ENCODE measurements around the gene MMD2.
"Not testable (repeated sequence)": the region's sequence is repeated elsewhere in the genome, so short reads cannot be mapped to it uniquely, and the experiment has no call there.

MMD2 gene

GRCh38 chr7:4895766-4896165, 63.2 kb downstream of the MMD2 start:
- H3K4me3 ChIP-seq (ENCODE audit: low read length in 2 of 2), result no peak overlapping the region
- no peak overlapping the region for H3K27ac ChIP-seq (ENCODE audit: low read depth in 2 of 2, low read length in 2 of 2)
- H3K9ac ChIP-seq (ENCODE audit: low read depth in 1 of 2, low read length in 2 of 2), result no peak overlapping the region
- H3K4me1 ChIP-seq (ENCODE audit: control insufficient read depth in 2 of 2, insufficient read depth in 2 of 2, low read length in 2 of 2), result no peaks in the 10 kb centered on the region
- H3K36me3 ChIP-seq (ENCODE audit: control insufficient read depth in 2 of 2, insufficient read depth in 2 of 2, low read length in 2 of 2), result no peaks in the 10 kb centered on the region
- no peaks in the 10 kb centered on the region for H3K9me3 ChIP-seq (ENCODE audit: control insufficient read depth in 2 of 2, low read length in 2 of 2)
- H3K27me3 ChIP-seq (ENCODE audit: control insufficient read depth in 2 of 2, insufficient read depth in 2 of 2, low read length in 2 of 2), result no peaks in the 10 kb centered on the region

GRCh38 chr7:4894482-4894881, 64.5 kb downstream of the MMD2 start:
- no peaks in the 10 kb centered on the region for H3K4me1 ChIP-seq (ENCODE audit: control insufficient read depth in 2 of 2, insufficient read depth in 2 of 2, low read length in 2 of 2)
- no peak overlapping the region for H3K9ac ChIP-seq (ENCODE audit: low read depth in 1 of 2, low read length in 2 of 2)
- H3K9me3 ChIP-seq (ENCODE audit: control insufficient read depth in 2 of 2, low read length in 2 of 2), result no peaks in the 10 kb centered on the region

GRCh38 chr7:4893929-4894475, 65.0 kb downstream of the MMD2 start:
- Histone ChIP-seq H3K9ac (ENCODE audit: low read depth in 1 of 2, low read length in 2 of 2) (no peak overlapping the region), H3K4me3 (ENCODE audit: low read length in 2 of 2) (no peak overlapping the region), H3K27ac (ENCODE audit: low read depth in 2 of 2, low read length in 2 of 2) (no peak overlapping the region), H3K4me1 (ENCODE audit: control insufficient read depth in 2 of 2, insufficient read depth in 2 of 2, low read length in 2 of 2) (no peaks in the 10 kb centered on the region), H3K36me3 (ENCODE audit: control insufficient read depth in 2 of 2, insufficient read depth in 2 of 2, low read length in 2 of 2) (no peaks in the 10 kb centered on the region), H3K9me3 (ENCODE audit: control insufficient read depth in 2 of 2, low read length in 2 of 2) (no peaks in the 10 kb centered on the region), H3K27me3 (ENCODE audit: control insufficient read depth in 2 of 2, insufficient read depth in 2 of 2, low read length in 2 of 2) (no peaks in the 10 kb centered on the region)

More at GRCh38 chr7:4894482-4894881, 64.5 kb downstream of the MMD2 start:
- H3K36me3 ChIP-seq (ENCODE audit: control insufficient read depth in 2 of 2, insufficient read depth in 2 of 2, low read length in 2 of 2), result no peaks in the 10 kb centered on the region
- H3K27ac ChIP-seq (ENCODE audit: low read depth in 2 of 2, low read length in 2 of 2), result no peak overlapping the region
- H3K4me3 ChIP-seq (ENCODE audit: low read length in 2 of 2), result no peak overlapping the region
- H3K27me3 ChIP-seq (ENCODE audit: control insufficient read depth in 2 of 2, insufficient read depth in 2 of 2, low read length in 2 of 2), result no peaks in the 10 kb centered on the region

- not testable (repeated sequence) for H3K4me1 ChIP-seq (ENCODE audit: control insufficient read depth in 2 of 2, insufficient read depth in 2 of 2, low read length in 2 of 2); H3K27me3 ChIP-seq (ENCODE audit: control insufficient read depth in 2 of 2, insufficient read depth in 2 of 2, low read length in 2 of 2); H3K27ac ChIP-seq (ENCODE audit: low read depth in 2 of 2, low read length in 2 of 2); H3K9ac ChIP-seq (ENCODE audit: low read depth in 1 of 2, low read length in 2 of 2); H3K36me3 ChIP-seq (ENCODE audit: control insufficient read depth in 2 of 2, insufficient read depth in 2 of 2, low read length in 2 of 2); H3K9me3 ChIP-seq (ENCODE audit: control insufficient read depth in 2 of 2, low read length in 2 of 2); H3K4me3 ChIP-seq (ENCODE audit: low read length in 2 of 2)
These were observed 65.8 kb downstream of the MMD2 start for GRCh38 chr7:4893188-4893587.

GRCh38 chr7:4891522-4891921, 67.5 kb downstream of the MMD2 start:
- H3K36me3 ChIP-seq (ENCODE audit: control insufficient read depth in 2 of 2, insufficient read depth in 2 of 2, low read length in 2 of 2); H3K27me3 ChIP-seq (ENCODE audit: control insufficient read depth in 2 of 2, insufficient read depth in 2 of 2, low read length in 2 of 2); H3K4me3 ChIP-seq (ENCODE audit: low read length in 2 of 2); H3K9ac ChIP-seq (ENCODE audit: low read depth in 1 of 2, low read length in 2 of 2); H3K9me3 ChIP-seq (ENCODE audit: control insufficient read depth in 2 of 2, low read length in 2 of 2); H3K27ac ChIP-seq (ENCODE audit: low read depth in 2 of 2, low read length in 2 of 2); H3K4me1 ChIP-seq (ENCODE audit: control insufficient read depth in 2 of 2, insufficient read depth in 2 of 2, low read length in 2 of 2): not testable (repeated sequence)

- Histone ChIP-seq H3K4me1 (ENCODE audit: control insufficient read depth in 2 of 2, insufficient read depth in 2 of 2, low read length in 2 of 2) (no peaks in the 10 kb centered on the region), H3K27me3 (ENCODE audit: control insufficient read depth in 2 of 2, insufficient read depth in 2 of 2, low read length in 2 of 2) (no peaks in the 10 kb centered on the region), H3K27ac (ENCODE audit: low read depth in 2 of 2, low read length in 2 of 2) (no peak overlapping the region), H3K36me3 (ENCODE audit: control insufficient read depth in 2 of 2, insufficient read depth in 2 of 2, low read length in 2 of 2) (no peaks in the 10 kb centered on the region), H3K9ac (ENCODE audit: low read depth in 1 of 2, low read length in 2 of 2) (no peak overlapping the region), H3K9me3 (ENCODE audit: control insufficient read depth in 2 of 2, low read length in 2 of 2) (no peaks in the 10 kb centered on the region), H3K4me3 (ENCODE audit: low read length in 2 of 2) (no peak overlapping the region)
These were observed 69.3 kb downstream of the MMD2 start for GRCh38 chr7:4889682-4890081.

GRCh38 chr7:4888161-4888560, 70.8 kb downstream of the MMD2 start:
- no peak overlapping the region for H3K27ac ChIP-seq (ENCODE audit: low read depth in 2 of 2, low read length in 2 of 2)
- H3K9me3 ChIP-seq (ENCODE audit: control insufficient read depth in 2 of 2, low read length in 2 of 2), result no peaks in the 10 kb centered on the region

GRCh38 chr7:4886671-4887070, 72.3 kb downstream of the MMD2 start:
- Histone ChIP-seq H3K27me3 (ENCODE audit: control insufficient read depth in 2 of 2, insufficient read depth in 2 of 2, low read length in 2 of 2) (peaks cover 0 to 5% of the 10 kb centered on the region in 2 donors), H3K27ac (ENCODE audit: low read depth in 2 of 2, low read length in 2 of 2) (no peak overlapping the region), H3K4me1 (ENCODE audit: control insufficient read depth in 2 of 2, insufficient read depth in 2 of 2, low read length in 2 of 2) (peaks cover 0 to 5% of the 10 kb centered on the region in 2 donors), H3K9ac (ENCODE audit: low read depth in 1 of 2, low read length in 2 of 2) (no peak overlapping the region), H3K4me3 (ENCODE audit: low read length in 2 of 2) (no peak overlapping the region), H3K9me3 (ENCODE audit: control insufficient read depth in 2 of 2, low read length in 2 of 2) (no peaks in the 10 kb centered on the region), H3K36me3 (ENCODE audit: control insufficient read depth in 2 of 2, insufficient read depth in 2 of 2, low read length in 2 of 2) (no peaks in the 10 kb centered on the region)

More at GRCh38 chr7:4888161-4888560, 70.8 kb downstream of the MMD2 start:
- no peak overlapping the region for H3K9ac ChIP-seq (ENCODE audit: low read depth in 1 of 2, low read length in 2 of 2)
- H3K27me3 ChIP-seq (ENCODE audit: control insufficient read depth in 2 of 2, insufficient read depth in 2 of 2, low read length in 2 of 2), result no peaks in the 10 kb centered on the region
- H3K36me3 ChIP-seq (ENCODE audit: control insufficient read depth in 2 of 2, insufficient read depth in 2 of 2, low read length in 2 of 2), result no peaks in the 10 kb centered on the region
- no peak overlapping the region for H3K4me3 ChIP-seq (ENCODE audit: low read length in 2 of 2)
- no peaks in the 10 kb centered on the region for H3K4me1 ChIP-seq (ENCODE audit: control insufficient read depth in 2 of 2, insufficient read depth in 2 of 2, low read length in 2 of 2)

GRCh38 chr7:4885317-4885807, 73.6 kb downstream of the MMD2 start:
- H3K27ac ChIP-seq (ENCODE audit: low read depth in 2 of 2, low read length in 2 of 2), result no peak overlapping the region
- H3K9ac ChIP-seq (ENCODE audit: low read depth in 1 of 2, low read length in 2 of 2), result no peak overlapping the region
- H3K4me3 ChIP-seq (ENCODE audit: low read length in 2 of 2), result no peak overlapping the region
- H3K36me3 ChIP-seq (ENCODE audit: control insufficient read depth in 2 of 2, insufficient read depth in 2 of 2, low read length in 2 of 2), result no peaks in the 10 kb centered on the region
- no peaks in the 10 kb centered on the region for H3K9me3 ChIP-seq (ENCODE audit: control insufficient read depth in 2 of 2, low read length in 2 of 2)
- H3K4me1 ChIP-seq (ENCODE audit: control insufficient read depth in 2 of 2, insufficient read depth in 2 of 2, low read length in 2 of 2), result peaks cover 0 to 5% of the 10 kb centered on the region in 2 donors
- H3K27me3 ChIP-seq (ENCODE audit: control insufficient read depth in 2 of 2, insufficient read depth in 2 of 2, low read length in 2 of 2), result peaks cover 0 to 5% of the 10 kb centered on the region in 2 donors

GRCh38 chr7:4884164-4884563, 74.8 kb downstream of the MMD2 start:
- H3K27ac ChIP-seq (ENCODE audit: low read depth in 2 of 2, low read length in 2 of 2), result no peak overlapping the region
- no peak overlapping the region for H3K9ac ChIP-seq (ENCODE audit: low read depth in 1 of 2, low read length in 2 of 2)
- no peaks in the 10 kb centered on the region for H3K9me3 ChIP-seq (ENCODE audit: control insufficient read depth in 2 of 2, low read length in 2 of 2)
- peaks cover 0 to 5% of the 10 kb centered on the region in 2 donors for H3K4me1 ChIP-seq (ENCODE audit: control insufficient read depth in 2 of 2, insufficient read depth in 2 of 2, low read length in 2 of 2)
- no peak overlapping the region for H3K4me3 ChIP-seq (ENCODE audit: low read length in 2 of 2)
- H3K27me3 ChIP-seq (ENCODE audit: control insufficient read depth in 2 of 2, insufficient read depth in 2 of 2, low read length in 2 of 2), result peaks cover 0 to 5% of the 10 kb centered on the region in 2 donors
- no peaks in the 10 kb centered on the region for H3K36me3 ChIP-seq (ENCODE audit: control insufficient read depth in 2 of 2, insufficient read depth in 2 of 2, low read length in 2 of 2)
